ENCODE results near the gene RAB40B.

The RAB40B gene

DNA sequence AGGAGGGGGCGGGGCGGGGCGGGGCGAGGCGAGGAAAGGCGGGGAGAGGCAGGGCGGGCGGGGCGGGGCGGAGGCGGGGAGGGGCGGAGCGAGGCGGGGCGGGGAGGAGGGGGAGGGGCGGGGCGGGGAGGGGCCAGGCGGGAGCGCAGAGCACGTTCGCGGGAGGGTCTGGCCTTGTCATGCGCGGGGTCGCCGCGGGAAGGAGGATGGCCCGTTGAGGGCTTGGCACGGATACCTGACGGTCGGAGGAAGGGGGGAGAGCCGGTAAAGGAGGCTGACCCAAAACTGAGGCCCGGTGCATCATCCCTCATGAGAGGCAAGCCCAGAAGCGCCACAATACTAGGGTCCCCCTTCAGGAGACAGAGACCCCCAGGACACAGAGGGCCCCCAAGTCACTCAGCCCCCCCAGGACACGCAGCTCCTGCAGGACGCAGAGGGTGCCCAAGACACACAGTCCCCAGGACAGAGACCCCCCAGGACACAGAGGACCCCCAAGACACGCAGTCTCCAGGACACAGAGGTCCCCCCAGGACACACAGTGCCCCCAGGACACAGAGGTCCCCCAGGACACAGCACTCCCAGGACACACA, 49.7 kb downstream of the RAB40B start:
- peak overlapping the region; percentile 69 for H2BK15ac ChIP-seq (ENCODE audit: low read length)
- no peak overlapping the region for H2BK120ac ChIP-seq (ENCODE audit: low read depth, low read length)
- H3K27ac ChIP-seq (replicated peaks; ENCODE audit: low read length) = peak overlapping the region; percentile 79
- no peaks in the 10 kb centered on the region for H3K27me3 ChIP-seq (ENCODE audit: control insufficient read depth in 3 of 3, insufficient read depth in 3 of 3, low read depth in 1 of 3, low read length in 3 of 3)
- peak overlapping the region; percentile 63 for H3K14ac ChIP-seq (ENCODE audit: low read length)
- peaks cover 5 to 6% of the 10 kb centered on the region in 2 donors for H3K4me1 ChIP-seq (ENCODE audit: control insufficient read depth in 2 of 2, insufficient read depth in 1 of 2, low read depth in 1 of 2, low read length in 2 of 2)
- no peak overlapping the region for H3K23ac ChIP-seq (ENCODE audit: low read depth, low read length, poor library complexity)
- H4K8ac ChIP-seq (ENCODE audit: low read depth, low read length) = no peak overlapping the region
- H2AK5ac ChIP-seq (ENCODE audit: low read depth, low read length) = peak overlapping the region; percentile 81
- peaks cover 10% of the 10 kb centered on the region for H3K79me1 ChIP-seq (ENCODE audit: low read depth, low read length)
- H3K4ac ChIP-seq (ENCODE audit: low read length) = peak overlapping the region; percentile 38
- H2AFZ ChIP-seq (ENCODE audit: low read length) = peak overlapping the region; percentile 92
- peak; percentile 51 for DNase-seq (ENCODE audit: low spot score)
- WGBS, 2 donors (ENCODE audit: extremely low coverage in 2 of 2, insufficient read length in 2 of 2, insufficient replicate concordance in 1 of 2) = no CpG with 5 or more reads among the region's 37 CpGs
- peak overlapping the region; percentile 56 for H3K4me2 ChIP-seq (ENCODE audit: insufficient read depth, low read length, poor library complexity, severe bottlenecking)
- H3K18ac ChIP-seq (ENCODE audit: low read length) = peak overlapping the region; percentile 98
- peak overlapping the region; percentile 30 for H3K9ac ChIP-seq (ENCODE audit: low read depth, low read length, poor library complexity)
- no peaks in the 10 kb centered on the region for H3K9me3 ChIP-seq (replicated peaks in 1 of 2; ENCODE audit: control insufficient read depth in 2 of 2, insufficient read depth in 1 of 2, low read depth in 1 of 2, low read length in 2 of 2)
- peak overlapping the region; percentile 24 for H4K91ac ChIP-seq (ENCODE audit: low read depth, low read length, poor library complexity)
- peak overlapping the region; percentile 27 for H2BK5ac ChIP-seq (ENCODE audit: low read length)
- H3K36me3 ChIP-seq (replicated peaks in 1 of 2; ENCODE audit: control insufficient read depth in 2 of 2, insufficient read depth in 2 of 2, low read length in 2 of 2) = peaks cover 5 to 16% of the 10 kb centered on the region in 2 donors
- peak overlapping the region; percentile 50 for H2BK12ac ChIP-seq (ENCODE audit: low read length)
- peak overlapping the region; percentile 62 to 73 for H3K4me3 ChIP-seq (ENCODE audit: low read length in 2 of 2)

DNA sequence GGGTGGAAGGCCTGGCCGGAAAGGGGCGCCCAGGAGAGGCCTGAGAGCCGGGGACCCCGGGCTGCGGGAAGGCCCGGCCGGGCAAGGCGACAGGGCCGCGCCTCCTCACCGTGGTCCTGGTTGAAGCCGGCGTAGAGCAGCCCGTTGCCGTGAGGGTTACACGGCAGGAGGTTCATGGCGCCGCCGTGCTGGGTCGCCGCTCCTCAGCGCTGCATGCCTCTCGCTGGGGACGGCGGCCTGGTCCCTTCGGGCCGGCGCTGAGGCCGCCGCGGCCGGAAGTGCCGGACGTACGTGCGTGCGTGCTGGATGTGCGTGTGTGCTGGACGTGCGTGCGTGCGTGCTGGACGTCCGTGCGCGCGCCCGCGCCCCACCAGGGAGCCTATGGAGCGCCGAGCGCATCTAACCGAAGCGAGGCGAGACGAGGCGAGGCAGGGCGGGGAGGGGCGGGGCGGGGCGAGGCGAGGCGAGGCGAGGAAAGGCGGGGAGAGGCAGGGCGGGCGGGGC, 50.3 kb downstream of the RAB40B start, which contains the start of gene WDR45B:
WDR45B (minus strand) TSS at position 280 of the 504 bp plus-strand sequence; CDS start at position 176, 104 bp downstream.
- Histone ChIP-seq H3K36me3 (replicated peaks in 1 of 2; ENCODE audit: control insufficient read depth in 2 of 2, insufficient read depth in 2 of 2, low read length in 2 of 2) (peaks cover 9 to 22% of the 10 kb centered on the region in 2 donors), H4K91ac (ENCODE audit: low read depth, low read length, poor library complexity) (peak within 1 kb of the TSS; percentile 24), H3K79me1 (ENCODE audit: low read depth, low read length) (peaks cover 10% of the 10 kb centered on the region), H3K4me2 (ENCODE audit: insufficient read depth, low read length, poor library complexity, severe bottlenecking) (peak within 1 kb of the TSS; percentile 100), H3K27ac (replicated peaks; ENCODE audit: low read length) (peak within 1 kb of the TSS; percentile 93), H3K9me3 (replicated peaks in 1 of 2; ENCODE audit: control insufficient read depth in 2 of 2, insufficient read depth in 1 of 2, low read depth in 1 of 2, low read length in 2 of 2) (no peaks in the 10 kb centered on the region), H2BK120ac (ENCODE audit: low read depth, low read length) (peak within 1 kb of the TSS; percentile 4), H2BK12ac (ENCODE audit: low read length) (peak within 1 kb of the TSS; percentile 50), H3K4ac (ENCODE audit: low read length) (peak within 1 kb of the TSS; percentile 86), H3K4me3 (ENCODE audit: low read length in 2 of 2) (peak within 1 kb of the TSS; percentile 90 to 99), H2AK5ac (ENCODE audit: low read depth, low read length) (peak within 1 kb of the TSS; percentile 88), H3K4me1 (ENCODE audit: control insufficient read depth in 2 of 2, insufficient read depth in 1 of 2, low read depth in 1 of 2, low read length in 2 of 2) (peaks cover 5 to 6% of the 10 kb centered on the region in 2 donors), H4K8ac (ENCODE audit: low read depth, low read length) (no peak within 1 kb of the TSS), H3K14ac (ENCODE audit: low read length) (peak within 1 kb of the TSS; percentile 92), H3K18ac (ENCODE audit: low read length) (peak within 1 kb of the TSS; percentile 98), H2AFZ (ENCODE audit: low read length) (peak within 1 kb of the TSS; percentile 92), H3K23ac (ENCODE audit: low read depth, low read length, poor library complexity) (peak within 1 kb of the TSS; percentile 100), H2BK5ac (ENCODE audit: low read length) (peak within 1 kb of the TSS; percentile 89), H3K9ac (ENCODE audit: low read depth, low read length, poor library complexity) (peak within 1 kb of the TSS; percentile 100), H3K27me3 (ENCODE audit: control insufficient read depth in 3 of 3, insufficient read depth in 3 of 3, low read depth in 1 of 3, low read length in 3 of 3) (no peaks in the 10 kb centered on the region), H2BK15ac (ENCODE audit: low read length) (peak within 1 kb of the TSS; percentile 69)
- peak; percentile 93 for DNase-seq (ENCODE audit: low spot score)
- no CpG with 5 or more reads among the region's 67 CpGs for WGBS, 2 donors (ENCODE audit: extremely low coverage in 2 of 2, insufficient read length in 2 of 2, insufficient replicate concordance in 1 of 2)

DNA sequence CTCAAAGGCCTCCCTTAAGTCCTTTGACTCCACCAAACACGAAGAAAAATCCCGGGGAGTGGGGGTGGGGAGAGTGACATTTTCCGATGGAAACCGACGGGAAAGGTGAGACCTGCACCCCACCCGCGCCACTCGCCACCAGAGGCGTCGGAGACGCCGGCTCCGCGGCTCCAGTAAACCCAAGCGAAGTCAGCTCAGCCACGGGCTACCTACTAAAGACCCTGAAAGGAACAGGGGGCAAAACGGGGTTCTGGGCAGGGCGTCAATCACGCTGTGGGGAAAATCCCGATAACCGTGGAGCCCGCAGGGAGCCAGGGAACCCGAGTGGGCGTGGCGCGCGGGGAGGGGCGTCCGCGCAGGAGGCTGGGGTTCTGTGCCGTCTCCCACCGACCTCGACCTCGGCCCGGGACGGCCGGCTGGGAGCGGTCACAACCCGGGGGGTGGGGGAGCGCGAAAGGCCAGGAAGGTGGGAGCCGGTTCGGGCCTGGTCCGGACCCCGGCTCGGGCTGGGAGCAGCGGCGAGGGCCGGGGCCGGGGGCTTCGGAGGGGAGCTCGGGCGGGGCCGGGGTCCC, 50.8 kb downstream of the RAB40B start:
- H3K36me3 ChIP-seq (replicated peaks in 1 of 2; ENCODE audit: control insufficient read depth in 2 of 2, insufficient read depth in 2 of 2, low read length in 2 of 2) = peaks cover 11 to 26% of the 10 kb centered on the region in 2 donors
- peaks cover 10% of the 10 kb centered on the region for H3K79me1 ChIP-seq (ENCODE audit: low read depth, low read length)
- peak overlapping the region; percentile 100 for H3K4me2 ChIP-seq (ENCODE audit: insufficient read depth, low read length, poor library complexity, severe bottlenecking)
- peak overlapping the region; percentile 97 for H3K18ac ChIP-seq (ENCODE audit: low read length)
- H4K91ac ChIP-seq (ENCODE audit: low read depth, low read length, poor library complexity) = no peak overlapping the region
- no peaks in the 10 kb centered on the region for H3K27me3 ChIP-seq (ENCODE audit: control insufficient read depth in 3 of 3, insufficient read depth in 3 of 3, low read depth in 1 of 3, low read length in 3 of 3)
- peak; percentile 23 for DNase-seq (ENCODE audit: low spot score)
- H2BK5ac ChIP-seq (ENCODE audit: low read length) = peak overlapping the region; percentile 89
- peaks cover 5 to 6% of the 10 kb centered on the region in 2 donors for H3K4me1 ChIP-seq (ENCODE audit: control insufficient read depth in 2 of 2, insufficient read depth in 1 of 2, low read depth in 1 of 2, low read length in 2 of 2)
- H2BK15ac ChIP-seq (ENCODE audit: low read length) = peak overlapping the region; percentile 55
- peak overlapping the region; percentile 88 for H2AK5ac ChIP-seq (ENCODE audit: low read depth, low read length)
- H2AFZ ChIP-seq (ENCODE audit: low read length) = peak overlapping the region; percentile 85
- peak overlapping the region; percentile 90 to 99 for H3K4me3 ChIP-seq (ENCODE audit: low read length in 2 of 2)
- WGBS, 2 donors (ENCODE audit: extremely low coverage in 2 of 2, insufficient read length in 2 of 2, insufficient replicate concordance in 1 of 2) = no CpG with 5 or more reads among the region's 54 CpGs
- no peak overlapping the region for H2BK12ac ChIP-seq (ENCODE audit: low read length)
- peak overlapping the region; percentile 17 for H3K14ac ChIP-seq (ENCODE audit: low read length)
- H3K23ac ChIP-seq (ENCODE audit: low read depth, low read length, poor library complexity) = peak overlapping the region; percentile 65
- H3K9me3 ChIP-seq (replicated peaks in 1 of 2; ENCODE audit: control insufficient read depth in 2 of 2, insufficient read depth in 1 of 2, low read depth in 1 of 2, low read length in 2 of 2) = no peaks in the 10 kb centered on the region
- H4K8ac ChIP-seq (ENCODE audit: low read depth, low read length) = no peak overlapping the region
- H3K27ac ChIP-seq (replicated peaks; ENCODE audit: low read length) = peak overlapping the region; percentile 93
- H2BK120ac ChIP-seq (ENCODE audit: low read depth, low read length) = peak overlapping the region; percentile 4
- H3K4ac ChIP-seq (ENCODE audit: low read length) = peak overlapping the region; percentile 86
- peak overlapping the region; percentile 94 for H3K9ac ChIP-seq (ENCODE audit: low read depth, low read length, poor library complexity)

DNA sequence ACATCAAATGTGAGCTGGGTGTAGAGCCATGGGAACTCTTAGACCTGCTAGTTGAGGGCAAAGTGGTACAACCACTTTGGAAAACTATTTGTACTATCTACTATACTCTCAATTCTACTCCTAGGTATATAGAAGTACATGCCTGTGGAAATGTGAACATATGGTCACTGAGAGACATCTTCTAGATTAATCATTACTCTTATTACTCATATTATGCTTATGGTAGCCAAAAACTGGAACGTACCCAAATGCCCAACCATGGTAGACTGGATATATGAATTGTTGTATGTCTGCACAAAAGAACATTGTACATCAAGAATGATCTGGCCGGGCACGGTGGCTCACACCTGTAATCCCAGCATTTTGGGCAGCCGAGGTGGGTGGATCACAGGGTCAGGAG, 53.0 kb downstream of the RAB40B start:
- Histone ChIP-seq H2AK5ac (ENCODE audit: low read depth, low read length) (no peak overlapping the region), H4K91ac (ENCODE audit: low read depth, low read length, poor library complexity) (no peak overlapping the region), H3K9ac (ENCODE audit: low read depth, low read length, poor library complexity) (no peak overlapping the region), H2BK120ac (ENCODE audit: low read depth, low read length) (no peak overlapping the region), H3K4ac (ENCODE audit: low read length) (no peak overlapping the region), H3K9me3 (replicated peaks in 1 of 2; ENCODE audit: control insufficient read depth in 2 of 2, insufficient read depth in 1 of 2, low read depth in 1 of 2, low read length in 2 of 2) (no peaks in the 10 kb centered on the region), H3K18ac (ENCODE audit: low read length) (no peak overlapping the region), H3K4me1 (ENCODE audit: control insufficient read depth in 2 of 2, insufficient read depth in 1 of 2, low read depth in 1 of 2, low read length in 2 of 2) (peaks cover 5 to 6% of the 10 kb centered on the region in 2 donors), H4K8ac (ENCODE audit: low read depth, low read length) (no peak overlapping the region), H2BK15ac (ENCODE audit: low read length) (no peak overlapping the region), H3K36me3 (replicated peaks in 1 of 2; ENCODE audit: control insufficient read depth in 2 of 2, insufficient read depth in 2 of 2, low read length in 2 of 2) (peaks cover 19 to 48% of the 10 kb centered on the region in 2 donors), H3K4me3 (ENCODE audit: low read length in 2 of 2) (no peak overlapping the region), H3K4me2 (ENCODE audit: insufficient read depth, low read length, poor library complexity, severe bottlenecking) (no peak overlapping the region), H3K79me1 (ENCODE audit: low read depth, low read length) (peaks cover 10% of the 10 kb centered on the region), H3K23ac (ENCODE audit: low read depth, low read length, poor library complexity) (no peak overlapping the region), H2BK12ac (ENCODE audit: low read length) (no peak overlapping the region), H2AFZ (ENCODE audit: low read length) (no peak overlapping the region), H3K27me3 (ENCODE audit: control insufficient read depth in 3 of 3, insufficient read depth in 3 of 3, low read depth in 1 of 3, low read length in 3 of 3) (no peaks in the 10 kb centered on the region), H3K14ac (ENCODE audit: low read length) (no peak overlapping the region), H2BK5ac (ENCODE audit: low read length) (no peak overlapping the region), H3K27ac (replicated peaks; ENCODE audit: low read length) (no peak overlapping the region)
- WGBS, 2 donors (ENCODE audit: extremely low coverage in 2 of 2, insufficient read length in 2 of 2, insufficient replicate concordance in 1 of 2) = no CpG with 5 or more reads among the region's 4 CpGs
- DNase-seq (ENCODE audit: low spot score) = no peak

Data from neuronal stem cell (in vitro differentiated cells).